ENCODE measurements around the gene NMD3.

- TF ChIP-seq CTCF (IDR thresholded peaks at IDR 0.05; ENCODE audit: poor library complexity), result no peak
- no peak for TF ChIP-seq EZH2 (IDR thresholded peaks at IDR 0.05; ENCODE audit: borderline replicate concordance)
- TF ChIP-seq EZH2phosphoT487 (IDR thresholded peaks at IDR 0.05; ENCODE audit: low read depth, severe bottlenecking, unreplicated experiment), result no peak
These were observed 33.8 kb downstream of the NMD3 start for GRCh38 chr3:161254861-161255260.

Measured in hepatocyte (in vitro differentiated cells).